SJCRH30 (cell line): ENCODE results near the gene NFS1. TPM values are rescaled to one million over a fixed set of nuclear protein-coding genes. Genes with fewer than 3 reads are reported as not detected.
"Not testable (repeated sequence)": the region's sequence is repeated elsewhere in the genome, so short reads cannot be mapped to it uniquely, and the experiment has no call there.

Experiments
- DNase-seq, 2 experiments: peaks; one replicate each; pipeline ENCODE4 v3.0.0-alpha.2; 2015 to 2020
- H3K27ac ChIP-seq: fragments of 250-450 bp; sonication (Bioruptor Pico); 2 replicates; pipeline ENCODE4 v1.5.1; 2020; ENCODE audit warnings: mild to moderate bottlenecking, moderate library complexity
- H3K27me3 ChIP-seq: fragments of 250-450 bp; sonication (Bioruptor Pico); 2 replicates; pipeline ENCODE4 v1.5.1; 2020; ENCODE audit warnings: mild to moderate bottlenecking, moderate library complexity
- H3K36me3 ChIP-seq: fragments of 250-450 bp; sonication (Bioruptor Pico); 2 replicates; pipeline ENCODE4 v1.5.1; 2020; ENCODE audit warnings: mild to moderate bottlenecking, moderate library complexity
- H3K4me1 ChIP-seq: fragments of 250-450 bp; sonication (Bioruptor Pico); 2 replicates; pipeline ENCODE4 v1.5.1; 2020; ENCODE audit warnings: mild to moderate bottlenecking, moderate library complexity
- H3K4me3 ChIP-seq: fragments of 250-450 bp; sonication (Bioruptor Pico); 2 replicates; pipeline ENCODE4 v1.5.1; 2020; ENCODE audit warnings: mild to moderate bottlenecking, moderate library complexity
- H3K9me3 ChIP-seq: fragments of 250-450 bp; sonication (Bioruptor Pico); replicated peaks from 2 replicates; pipeline ENCODE4 v1.5.1; 2020; ENCODE audit warnings: mild to moderate bottlenecking, moderate library complexity
- total RNA-seq: library from RNA; depleted of rRNA; stranded (reverse); fragments of >200 nt; shearing (Covaris generic); gene quantifications from 2 replicates; pipeline ENCODE4 v1.2.3, GENCODE V29; 2014

The NFS1 gene
- total RNA-seq, 1 experiment from 2014 or later, result 27.6 TPM

DNA sequence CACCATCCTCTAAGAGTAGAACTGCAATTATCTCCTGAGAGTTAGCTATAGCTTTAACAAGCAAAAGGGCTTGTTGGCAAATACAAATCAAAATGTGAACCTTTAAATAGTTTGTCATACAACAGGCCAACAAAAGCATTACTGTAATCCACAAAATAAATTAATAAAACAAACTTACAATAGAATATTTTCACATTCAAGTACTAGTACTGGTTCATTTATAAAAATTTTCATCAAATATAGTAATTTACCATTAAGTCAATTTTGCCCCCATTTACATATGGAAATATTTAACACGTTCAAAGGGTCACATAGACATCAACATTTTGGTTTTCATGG is 33.5 kb upstream of the NFS1 start:
- H3K27ac ChIP-seq, result no peak overlapping the region
- H3K4me3 ChIP-seq, result no peak overlapping the region
- H3K4me1 ChIP-seq, result peaks cover 4% of the 10 kb centered on the region
- H3K9me3 ChIP-seq, result no peaks in the 10 kb centered on the region
- H3K27me3 ChIP-seq, result no peaks in the 10 kb centered on the region; the same call in 1 of the 2 replicates
- no peak for DNase-seq
- peaks cover 100% of the 10 kb centered on the region for H3K36me3 ChIP-seq

DNA sequence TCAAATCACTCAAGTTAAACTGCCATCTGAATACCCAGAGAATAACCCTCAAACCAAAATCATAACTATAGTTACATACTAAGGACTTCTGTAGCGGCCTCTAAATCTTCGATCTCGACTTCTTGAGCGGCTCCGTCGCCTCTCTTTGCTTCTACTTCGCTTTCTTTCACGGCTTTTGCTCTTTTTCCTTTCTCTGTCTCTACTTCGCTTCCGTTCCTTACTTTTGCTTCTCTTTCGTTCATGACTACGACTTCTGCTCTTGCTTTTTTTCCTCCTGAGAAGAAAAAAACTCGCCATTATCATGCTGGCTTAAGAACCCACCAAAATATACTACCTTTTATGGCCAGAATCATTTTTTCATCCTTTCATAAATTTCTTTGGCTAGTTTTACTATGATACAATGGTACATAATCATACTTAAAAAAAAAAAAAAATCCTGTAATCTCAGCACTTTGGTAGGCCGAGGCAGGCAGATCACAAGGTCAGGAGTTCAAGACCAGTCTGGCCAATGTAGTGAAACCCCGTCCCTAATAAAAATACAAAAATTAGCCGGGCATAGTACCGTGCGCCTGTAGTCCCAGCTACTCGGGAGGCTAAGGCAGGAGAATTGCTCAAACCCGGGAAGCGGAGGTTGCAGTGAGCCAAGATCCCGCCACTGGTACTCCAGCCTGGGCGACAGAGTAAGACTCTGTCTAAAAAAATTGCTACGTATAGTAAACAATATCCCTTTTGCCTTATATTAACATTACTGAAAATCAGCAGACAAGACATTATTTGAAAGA is 32.9 kb upstream of the NFS1 start:
- Histone ChIP-seq H3K9me3 (no peaks in the 10 kb centered on the region), H3K36me3 (peaks cover 100% of the 10 kb centered on the region), H3K4me3 (no peak overlapping the region), H3K4me1 (peaks cover 4% of the 10 kb centered on the region), H3K27me3 (no peaks in the 10 kb centered on the region; the same call in 1 of the 2 replicates), H3K27ac (no peak overlapping the region)
- DNase-seq, result no peak

DNA sequence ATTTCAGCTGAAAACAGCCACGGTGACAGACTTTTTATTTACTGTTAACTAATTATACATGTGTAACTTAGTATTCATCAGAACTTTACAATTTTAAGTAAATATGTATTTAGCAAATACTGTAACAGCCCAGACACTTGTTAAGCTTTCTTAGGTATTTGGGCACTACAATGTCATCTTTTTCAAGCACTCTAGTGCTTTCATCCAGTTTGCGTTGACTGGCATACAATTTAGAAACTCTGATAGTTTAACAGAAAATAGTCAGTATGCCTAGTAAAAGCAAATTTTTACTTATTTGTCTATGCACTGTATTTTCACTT is 32.3 kb upstream of the NFS1 start:
- Histone ChIP-seq H3K4me3 (no peak overlapping the region), H3K36me3 (peaks cover 100% of the 10 kb centered on the region), H3K9me3 (no peaks in the 10 kb centered on the region), H3K4me1 (peaks cover 4% of the 10 kb centered on the region), H3K27me3 (no peaks in the 10 kb centered on the region; the same call in 1 of the 2 replicates), H3K27ac (no peak overlapping the region)
- DNase-seq, result no peak

- H3K27ac ChIP-seq, result no peak overlapping the region
- H3K9me3 ChIP-seq, result no peaks in the 10 kb centered on the region
- H3K4me3 ChIP-seq, result no peak overlapping the region
- H3K27me3 ChIP-seq, result no peaks in the 10 kb centered on the region; the same call in 1 of the 2 replicates
- H3K4me1 ChIP-seq, result peaks cover 4% of the 10 kb centered on the region
- DNase-seq, result no peak
- H3K36me3 ChIP-seq, result peaks cover 100% of the 10 kb centered on the region
Observed at GRCh38 chr20:35730583-35731468, 31.7 kb upstream of the NFS1 start.

- no peak overlapping the region for H3K4me3 ChIP-seq
- peaks cover under 1% of the 10 kb centered on the region for H3K4me1 ChIP-seq
- H3K27me3 ChIP-seq, result no peaks in the 10 kb centered on the region
- no peak overlapping the region for H3K27ac ChIP-seq
- DNase-seq, result no peak
- peaks cover 100% of the 10 kb centered on the region for H3K36me3 ChIP-seq
- no peaks in the 10 kb centered on the region for H3K9me3 ChIP-seq
Observed at GRCh38 chr20:35729836-35730582, 30.9 kb upstream of the NFS1 start.

DNA sequence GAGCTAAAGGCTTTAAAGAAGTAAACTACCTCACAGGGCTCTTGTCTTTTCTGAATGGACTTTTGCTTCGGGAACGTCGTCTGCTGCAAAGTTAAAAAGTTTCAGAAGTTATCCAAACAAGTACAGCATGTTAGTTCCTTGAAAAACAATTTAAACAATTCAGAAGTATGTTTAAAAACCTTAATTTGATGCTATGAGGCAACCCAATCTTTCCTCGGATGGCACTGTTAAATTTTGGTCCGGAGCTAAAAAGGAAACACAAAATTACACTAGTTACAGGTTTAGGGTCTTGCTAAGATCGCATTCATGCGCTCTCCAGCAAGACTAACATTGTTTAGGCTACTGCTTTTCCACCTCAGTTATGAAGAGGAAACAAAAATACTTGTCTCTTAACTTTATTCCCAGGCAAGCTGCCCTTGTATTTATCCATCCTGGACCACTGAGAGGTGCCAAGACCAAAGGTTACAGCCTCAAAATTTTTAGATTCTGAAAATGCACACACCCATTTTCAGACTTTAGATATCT is 30.2 kb upstream of the NFS1 start:
- DNase-seq, result no peak
- peaks cover 100% of the 10 kb centered on the region for H3K36me3 ChIP-seq
- no peak overlapping the region for H3K27ac ChIP-seq
- no peaks in the 10 kb centered on the region for H3K9me3 ChIP-seq
- no peaks in the 10 kb centered on the region for H3K27me3 ChIP-seq
- no peak overlapping the region for H3K4me3 ChIP-seq
- no peaks in the 10 kb centered on the region; the same call in 1 of the 2 replicates for H3K4me1 ChIP-seq

- H3K4me1 ChIP-seq, result no peaks in the 10 kb centered on the region; the same call in 1 of the 2 replicates
- no peaks in the 10 kb centered on the region for H3K9me3 ChIP-seq
- no peak for DNase-seq
- peaks cover 99% of the 10 kb centered on the region for H3K36me3 ChIP-seq
- H3K27me3 ChIP-seq, result no peaks in the 10 kb centered on the region
- no peak overlapping the region for H3K4me3 ChIP-seq
- H3K27ac ChIP-seq, result no peak overlapping the region
Observed at GRCh38 chr20:35726842-35727711, 27.9 kb upstream of the NFS1 start.

DNA sequence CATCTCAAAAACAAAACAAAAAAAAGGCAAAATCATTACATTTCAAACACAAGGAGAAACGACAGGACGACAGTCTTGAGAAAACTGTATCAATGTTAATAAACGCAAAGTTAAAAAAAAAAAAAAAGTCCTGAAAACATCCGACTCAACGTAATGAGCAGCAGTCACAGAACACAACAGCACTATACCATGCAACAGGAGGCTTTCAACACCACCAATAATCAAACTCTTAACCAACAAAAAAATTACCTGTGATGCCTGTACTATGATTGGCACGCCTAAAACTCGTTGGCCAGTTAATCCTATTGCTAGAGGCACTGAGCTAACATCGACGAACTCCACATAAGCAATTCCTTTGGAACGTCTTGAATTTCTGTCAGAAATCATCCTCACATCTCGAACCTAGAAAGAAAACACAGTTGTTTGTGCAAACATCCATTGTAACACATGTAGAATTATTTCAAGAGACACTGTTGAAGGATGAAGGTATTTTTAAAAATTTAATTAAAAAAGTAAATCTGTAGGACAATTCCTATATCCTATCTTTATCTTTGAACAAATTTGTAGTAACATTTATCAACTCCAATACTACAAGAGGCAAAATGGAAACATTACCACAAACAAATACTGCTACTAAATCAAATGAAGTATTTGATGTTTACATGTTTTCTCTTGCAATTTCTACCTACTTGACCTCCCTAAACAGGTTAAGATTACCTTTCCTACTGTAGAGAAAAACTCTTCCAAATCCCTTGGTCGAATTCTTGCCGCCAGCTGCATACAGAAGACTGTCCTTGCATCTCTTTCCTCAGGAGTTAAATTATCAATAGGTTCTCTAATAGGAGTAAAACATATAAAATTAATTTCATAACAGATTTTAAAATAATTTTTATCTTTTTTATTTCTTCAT is 25.4 kb upstream of the NFS1 start:
- Histone ChIP-seq H3K27me3 (no peaks in the 10 kb centered on the region), H3K27ac (no peak overlapping the region), H3K4me3 (no peak overlapping the region), H3K36me3 (peaks cover 99% of the 10 kb centered on the region), H3K4me1 (no peaks in the 10 kb centered on the region), H3K9me3 (no peaks in the 10 kb centered on the region)
- no peak for DNase-seq

DNA sequence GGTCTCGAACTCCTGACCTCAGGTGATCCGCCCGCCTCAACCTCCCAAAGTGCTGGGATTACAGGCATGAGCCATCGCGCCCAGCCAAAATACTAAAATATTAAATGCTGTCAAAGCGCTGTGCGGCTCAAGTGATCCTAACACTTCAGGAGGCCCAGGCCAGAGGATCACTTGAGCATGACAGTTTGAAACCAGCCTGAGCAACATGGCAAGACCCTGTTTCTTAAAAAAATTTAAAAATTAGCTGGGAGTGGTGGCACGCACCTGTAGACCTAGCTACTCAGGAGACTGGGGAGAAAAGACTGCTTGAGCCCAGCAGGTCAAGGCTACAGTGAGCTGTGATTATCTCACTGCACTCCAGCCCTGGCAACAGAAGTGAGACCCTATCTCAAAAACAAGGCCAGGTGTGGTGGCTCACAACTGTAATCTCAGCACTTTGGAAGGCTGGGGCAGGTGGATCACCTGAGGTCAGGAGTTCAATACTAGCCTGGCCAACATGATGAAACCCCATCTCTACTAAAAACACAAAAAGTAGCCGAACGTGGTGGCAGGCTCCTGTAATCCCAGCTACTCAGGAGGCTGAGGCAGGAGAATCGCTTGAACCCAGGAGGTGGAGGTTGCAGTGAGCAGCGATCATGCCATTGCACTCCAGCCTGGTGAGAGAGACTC is 24.6 kb upstream of the NFS1 start:
- H3K4me1 ChIP-seq, H3K4me3 ChIP-seq, H3K27ac ChIP-seq, H3K27me3 ChIP-seq, DNase-seq, H3K9me3 ChIP-seq: not testable (repeated sequence)
- peaks cover 99% of the 10 kb centered on the region for H3K36me3 ChIP-seq

DNA sequence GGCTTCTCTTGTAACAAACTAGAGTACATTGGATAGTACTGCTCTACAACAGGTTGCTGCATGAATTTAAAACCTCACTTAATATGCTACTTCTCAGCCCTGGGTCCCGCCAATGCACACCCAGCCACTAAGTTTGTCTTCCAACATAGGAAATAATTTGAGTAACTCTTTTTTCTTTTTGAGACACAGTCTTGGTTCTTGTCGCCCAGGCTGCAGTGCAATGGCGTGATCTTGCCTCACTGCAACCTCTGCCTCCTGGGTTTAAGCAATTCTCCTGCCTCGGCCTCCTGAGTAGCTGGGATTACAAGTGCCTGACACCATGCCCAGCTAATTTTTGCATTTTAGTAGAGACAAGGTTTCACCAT is 24.1 kb upstream of the NFS1 start:
- H3K36me3 ChIP-seq, result peaks cover 98% of the 10 kb centered on the region
- not testable (repeated sequence) for DNase-seq, H3K4me3 ChIP-seq

GRCh38 chr20:35721621-35722020 is 22.5 kb upstream of the NFS1 start:
- Histone ChIP-seq H3K9me3 (no peaks in the 10 kb centered on the region), H3K27me3 (no peaks in the 10 kb centered on the region), H3K4me3 (no peak overlapping the region), H3K27ac (no peak overlapping the region), H3K4me1 (no peaks in the 10 kb centered on the region), H3K36me3 (peaks cover 98% of the 10 kb centered on the region)
- no peak for DNase-seq

More for the DNA sequence above, 24.1 kb upstream of the NFS1 start:
- H3K9me3 ChIP-seq, H3K27me3 ChIP-seq, H3K27ac ChIP-seq, H3K4me1 ChIP-seq: not testable (repeated sequence)

DNA sequence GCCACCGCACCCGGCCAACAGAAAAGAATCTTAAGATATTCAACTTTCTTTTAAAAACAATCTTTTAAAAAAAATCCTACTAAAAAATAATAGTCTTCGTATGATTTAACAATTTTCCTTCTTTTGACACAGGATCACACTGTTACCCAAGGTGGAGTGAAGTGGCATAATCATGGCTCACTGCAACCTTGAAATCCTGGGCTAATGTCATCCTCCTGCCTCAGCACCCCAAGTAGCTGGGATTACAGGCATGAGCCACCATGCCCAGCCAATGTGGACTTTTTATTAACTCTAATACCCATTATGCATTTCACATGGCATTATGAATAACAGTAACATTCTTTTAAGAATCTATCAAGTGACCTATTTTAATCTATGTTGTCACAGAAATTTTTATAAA is 22.1 kb upstream of the NFS1 start:
- Histone ChIP-seq H3K9me3 (no peaks in the 10 kb centered on the region), H3K36me3 (peaks cover 98% of the 10 kb centered on the region), H3K27me3 (no peaks in the 10 kb centered on the region), H3K4me1 (no peaks in the 10 kb centered on the region), H3K27ac (no peak overlapping the region), H3K4me3 (no peak overlapping the region)
- no peak for DNase-seq
